ENCODE results near the gene SPOCK1. TPM values are rescaled to one million over a fixed set of nuclear protein-coding genes. Genes with fewer than 3 reads are reported as not detected.

The SPOCK1 gene
- total RNA-seq, 1 donor: 54.8 TPM

DNA sequence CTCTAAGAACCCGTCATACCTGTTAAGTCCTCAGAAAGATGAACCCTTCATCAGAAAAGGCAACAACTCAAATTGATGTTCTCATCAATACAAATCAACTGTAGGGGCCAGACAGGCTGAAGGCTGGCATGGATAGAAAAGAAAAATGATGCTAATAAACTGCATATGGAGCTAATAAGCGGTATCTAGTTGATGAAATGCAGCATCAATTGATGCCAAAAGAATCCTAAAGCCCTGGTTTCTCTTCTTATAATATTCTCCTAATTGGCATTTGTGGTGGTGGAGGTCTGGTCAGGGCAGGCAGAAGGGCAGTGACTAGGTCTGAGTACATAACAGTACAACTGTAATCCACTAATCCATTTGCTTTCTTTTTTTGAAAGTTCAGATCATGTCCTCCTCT, 322.5 kb downstream of the SPOCK1 start:
- no peak overlapping the region for H3K4me3 ChIP-seq (ENCODE audit: low read depth, low read length)
- no peak for DNase-seq (ENCODE audit: low read depth)
- TF ChIP-seq, protein P1, sequence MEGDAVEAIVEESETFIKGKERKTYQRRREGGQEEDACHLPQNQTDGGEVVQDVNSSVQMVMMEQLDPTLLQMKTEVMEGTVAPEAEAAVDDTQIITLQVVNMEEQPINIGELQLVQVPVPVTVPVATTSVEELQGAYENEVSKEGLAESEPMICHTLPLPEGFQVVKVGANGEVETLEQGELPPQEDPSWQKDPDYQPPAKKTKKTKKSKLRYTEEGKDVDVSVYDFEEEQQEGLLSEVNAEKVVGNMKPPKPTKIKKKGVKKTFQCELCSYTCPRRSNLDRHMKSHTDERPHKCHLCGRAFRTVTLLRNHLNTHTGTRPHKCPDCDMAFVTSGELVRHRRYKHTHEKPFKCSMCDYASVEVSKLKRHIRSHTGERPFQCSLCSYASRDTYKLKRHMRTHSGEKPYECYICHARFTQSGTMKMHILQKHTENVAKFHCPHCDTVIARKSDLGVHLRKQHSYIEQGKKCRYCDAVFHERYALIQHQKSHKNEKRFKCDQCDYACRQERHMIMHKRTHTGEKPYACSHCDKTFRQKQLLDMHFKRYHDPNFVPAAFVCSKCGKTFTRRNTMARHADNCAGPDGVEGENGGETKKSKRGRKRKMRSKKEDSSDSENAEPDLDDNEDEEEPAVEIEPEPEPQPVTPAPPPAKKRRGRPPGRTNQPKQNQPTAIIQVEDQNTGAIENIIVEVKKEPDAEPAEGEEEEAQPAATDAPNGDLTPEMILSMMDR (IDR thresholded peaks at IDR 0.05; ENCODE audit: insufficient read depth, low read depth, low read length): no peak

DNA sequence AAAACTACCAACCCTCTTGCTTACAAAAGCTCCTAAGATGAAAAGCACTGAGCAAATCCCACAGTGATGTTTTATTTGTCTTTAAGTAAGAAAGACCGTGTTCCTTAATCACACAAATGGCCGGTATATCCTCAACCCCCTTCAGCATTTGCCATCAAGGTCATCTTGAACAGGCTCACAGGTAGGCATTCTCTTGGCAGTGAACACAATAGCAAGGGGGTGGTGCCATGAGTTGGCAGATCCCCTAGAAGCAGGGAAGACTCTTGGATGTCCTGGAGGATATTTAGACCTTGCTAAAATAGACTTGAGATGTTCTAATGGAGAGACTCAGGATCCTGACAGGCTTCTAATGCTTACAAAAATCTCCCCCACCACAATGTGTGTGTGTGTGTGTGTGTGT, 323.0 kb downstream of the SPOCK1 start:
- no peak overlapping the region for H3K4me3 ChIP-seq (ENCODE audit: low read depth, low read length)
- TF ChIP-seq, protein P1 (IDR thresholded peaks at IDR 0.05; ENCODE audit: insufficient read depth, low read depth, low read length): no peak
- DNase-seq (ENCODE audit: low read depth): no peak

DNA sequence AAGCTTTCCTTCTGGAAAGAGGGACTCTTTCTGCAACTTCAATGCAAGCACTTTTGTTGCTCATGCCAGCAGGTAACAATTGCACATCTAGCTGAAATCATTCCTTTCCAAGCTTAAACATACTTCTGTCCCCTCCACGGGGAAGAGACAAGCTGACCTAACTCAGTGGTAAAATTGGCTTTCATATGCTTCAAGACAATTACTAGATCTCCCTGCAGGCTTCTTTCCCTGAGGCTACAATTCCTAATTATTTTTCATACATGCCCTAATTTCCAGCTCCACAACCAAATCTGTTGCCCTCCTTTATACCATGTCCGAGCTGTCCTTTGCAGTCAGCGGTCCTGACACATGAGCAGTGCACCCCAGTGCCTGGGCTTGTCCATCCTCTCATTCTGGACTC, 324.9 kb downstream of the SPOCK1 start:
- no peak overlapping the region for H3K4me3 ChIP-seq (ENCODE audit: low read depth, low read length)
- TF ChIP-seq, protein P1 (IDR thresholded peaks at IDR 0.05; ENCODE audit: insufficient read depth, low read depth, low read length): no peak
- DNase-seq (ENCODE audit: low read depth): no peak

DNA sequence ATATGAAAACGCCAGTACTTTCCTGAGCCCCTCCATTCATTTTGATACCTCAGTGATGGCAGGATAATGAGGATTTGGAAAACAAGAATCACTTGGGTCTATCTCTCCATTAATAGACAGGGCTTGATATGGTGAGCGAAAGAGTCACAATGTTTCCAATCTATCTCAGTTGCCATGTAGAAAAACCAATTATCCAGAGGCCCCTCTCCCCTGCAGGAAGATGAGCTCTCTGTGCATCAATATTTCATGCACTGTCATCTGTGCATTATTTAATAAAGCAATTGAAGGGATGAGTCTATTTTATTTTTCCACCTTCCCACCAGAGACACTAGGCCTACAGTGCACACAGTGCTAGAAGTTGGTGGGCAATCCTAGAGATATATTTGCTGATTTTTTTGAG, 326.9 kb downstream of the SPOCK1 start:
- no peak overlapping the region for H3K4me3 ChIP-seq (ENCODE audit: low read depth, low read length)
- TF ChIP-seq, protein P1 (IDR thresholded peaks at IDR 0.05; ENCODE audit: insufficient read depth, low read depth, low read length): no peak
- no peak for DNase-seq (ENCODE audit: low read depth)

DNA sequence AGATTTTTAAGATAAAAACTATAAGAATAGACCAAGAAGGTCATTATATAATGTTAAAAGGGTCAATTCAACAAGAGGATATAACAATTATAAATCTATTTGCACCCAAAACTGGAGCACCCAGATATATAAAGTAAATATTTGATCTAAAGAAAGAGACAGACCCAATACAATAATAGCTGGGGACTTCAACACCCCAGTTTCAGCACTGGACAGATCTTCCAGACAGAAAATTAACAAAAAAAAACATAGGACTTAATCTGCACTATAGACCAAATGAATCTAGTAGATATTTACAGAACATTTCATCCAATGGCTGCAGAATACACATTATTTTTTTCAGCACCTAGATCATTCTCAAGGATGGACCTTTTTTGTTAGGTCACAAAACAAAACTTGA, 331.9 kb downstream of the SPOCK1 start:
- no peak overlapping the region for H3K4me3 ChIP-seq (ENCODE audit: low read depth, low read length)
- TF ChIP-seq, protein P1 (IDR thresholded peaks at IDR 0.05; ENCODE audit: insufficient read depth, low read depth, low read length): no peak
- DNase-seq (ENCODE audit: low read depth): no peak

DNA sequence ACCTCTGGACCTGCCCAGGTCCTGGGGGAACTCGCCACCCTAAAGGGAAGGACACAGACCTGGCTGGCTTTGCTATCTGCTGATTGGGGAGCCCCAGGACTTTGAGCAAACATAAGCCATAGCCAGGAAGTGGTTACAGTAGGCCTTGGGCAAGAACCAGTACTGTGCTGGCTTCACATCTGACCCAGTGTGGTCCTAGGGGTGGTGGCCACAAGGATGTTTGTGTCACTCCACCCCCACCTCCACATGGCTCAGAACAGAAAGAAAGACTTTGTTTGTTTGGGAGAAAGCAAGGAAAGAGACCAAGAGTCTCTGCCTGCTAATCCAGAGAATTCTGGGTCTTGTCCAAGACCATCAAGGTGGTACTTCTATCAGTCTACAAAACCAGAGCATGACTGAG, 334.2 kb downstream of the SPOCK1 start:
- TF ChIP-seq, protein P1 (IDR thresholded peaks at IDR 0.05; ENCODE audit: insufficient read depth, low read depth, low read length): no peak
- H3K4me3 ChIP-seq (ENCODE audit: low read depth, low read length): no peak overlapping the region
- DNase-seq (ENCODE audit: low read depth): no peak

DNA sequence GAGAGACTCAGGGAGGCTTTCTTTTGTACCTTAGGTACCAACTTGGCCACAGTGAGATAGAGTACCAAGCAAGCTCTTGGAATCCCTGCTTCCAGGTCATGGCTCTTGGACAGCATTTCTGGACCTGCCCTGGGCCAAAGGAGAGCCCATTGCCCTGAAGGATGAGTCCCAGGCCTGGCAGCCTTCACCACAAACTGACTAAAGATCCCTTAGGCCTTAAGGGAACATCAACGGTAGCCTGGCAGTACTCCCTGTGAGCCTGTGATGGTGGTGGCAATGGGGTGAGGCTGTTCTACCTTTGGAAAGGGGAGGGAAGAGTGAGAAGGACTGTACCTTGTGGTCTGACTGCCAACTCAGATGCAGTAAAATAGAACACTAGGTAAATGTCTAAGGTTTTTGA, 334.6 kb downstream of the SPOCK1 start:
- no peak overlapping the region for H3K4me3 ChIP-seq (ENCODE audit: low read depth, low read length)
- DNase-seq (ENCODE audit: low read depth): no peak
- TF ChIP-seq, protein P1 (IDR thresholded peaks at IDR 0.05; ENCODE audit: insufficient read depth, low read depth, low read length): no peak

Measured in fibroblast of villous mesenchyme (primary cell).